Measurements from ENCODE around the gene C17orf67.

Gene C17orf67

GRCh38 chr17:56824503-56824902, 9.2 kb downstream of the C17orf67 start:
- H3K36me3 ChIP-seq (ENCODE audit: control insufficient read depth, insufficient read depth, low read length) = no peaks in the 10 kb centered on the region
- H3K4ac ChIP-seq (ENCODE audit: low read depth, low read length) = no peak overlapping the region
- no peak overlapping the region for H3K18ac ChIP-seq (ENCODE audit: low read length)
- no peaks in the 10 kb centered on the region for H3K27me3 ChIP-seq (ENCODE audit: insufficient read depth, low read length, poor library complexity)
- no peak overlapping the region for H3K4me2 ChIP-seq (ENCODE audit: low read length)
- H2BK15ac ChIP-seq (replicated peaks; ENCODE audit: low read depth) = no peak overlapping the region
- H3K9ac ChIP-seq (ENCODE audit: low read length) = no peak overlapping the region
- no peak overlapping the region for H3K56ac ChIP-seq (ENCODE audit: low read length)
- H2BK120ac ChIP-seq (ENCODE audit: low read depth, low read length) = no peak overlapping the region
- no peak overlapping the region for H3K4me3 ChIP-seq (ENCODE audit: low read length)
- H4K5ac ChIP-seq (ENCODE audit: low read length) = no peak overlapping the region
- no peak overlapping the region for H4K8ac ChIP-seq (ENCODE audit: low read depth, low read length)
- no peak overlapping the region for H3K27ac ChIP-seq (ENCODE audit: low read depth, low read length)
- no peak overlapping the region for H3K23ac ChIP-seq (ENCODE audit: low read length)
- H2BK5ac ChIP-seq (ENCODE audit: low read length) = no peak overlapping the region
- WGBS (ENCODE audit: extremely low coverage, insufficient coverage, low lambda C conversion rate) = no CpG with 5 or more reads among the region's 1 CpG
- no peak for DNase-seq
- no peaks in the 10 kb centered on the region for H3K4me1 ChIP-seq (ENCODE audit: control insufficient read depth, low read depth, low read length)
- H3K79me2 ChIP-seq (ENCODE audit: control insufficient read depth, insufficient read depth, low read length) = no peaks in the 10 kb centered on the region
- no peak overlapping the region for H2AK5ac ChIP-seq (ENCODE audit: low read length)
- H3K79me1 ChIP-seq (ENCODE audit: low read length) = no peaks in the 10 kb centered on the region

DNA sequence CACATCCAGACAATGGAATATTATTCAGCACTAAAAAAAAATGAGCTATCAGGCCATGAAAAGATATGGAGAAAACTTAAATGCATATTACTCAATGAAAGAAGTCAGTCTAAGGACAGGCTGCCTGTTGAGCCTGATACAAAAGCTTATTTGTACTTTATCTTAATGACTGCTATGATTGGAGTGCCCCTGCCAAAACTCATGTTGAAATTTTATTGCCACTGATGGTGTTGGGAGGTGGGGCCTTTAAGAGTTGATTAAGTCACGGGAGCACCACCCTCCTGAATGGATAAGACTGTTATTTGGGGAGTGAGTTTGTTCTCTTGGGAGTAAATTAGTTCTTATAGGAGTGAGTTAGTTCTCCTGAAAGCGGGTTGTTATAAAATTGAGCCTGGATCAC, 9.9 kb downstream of the C17orf67 start:
- H3K79me1 ChIP-seq (ENCODE audit: low read length) = no peaks in the 10 kb centered on the region
- no peak for DNase-seq
- H3K79me2 ChIP-seq (ENCODE audit: control insufficient read depth, insufficient read depth, low read length) = no peaks in the 10 kb centered on the region
- no peak overlapping the region for H3K9ac ChIP-seq (ENCODE audit: low read length)
- H2BK5ac ChIP-seq (ENCODE audit: low read length) = no peak overlapping the region
- H3K4me2 ChIP-seq (ENCODE audit: low read length) = no peak overlapping the region
- no peaks in the 10 kb centered on the region for H3K4me1 ChIP-seq (ENCODE audit: control insufficient read depth, low read depth, low read length)
- H3K4me3 ChIP-seq (ENCODE audit: low read length) = no peak overlapping the region
- H2BK120ac ChIP-seq (ENCODE audit: low read depth, low read length) = no peak overlapping the region
- H3K18ac ChIP-seq (ENCODE audit: low read length) = no peak overlapping the region
- no peak overlapping the region for H4K8ac ChIP-seq (ENCODE audit: low read depth, low read length)
- no peak overlapping the region for H3K56ac ChIP-seq (ENCODE audit: low read length)
- no peak overlapping the region for H3K27ac ChIP-seq (ENCODE audit: low read depth, low read length)
- H4K5ac ChIP-seq (ENCODE audit: low read length) = no peak overlapping the region
- H3K36me3 ChIP-seq (ENCODE audit: control insufficient read depth, insufficient read depth, low read length) = no peaks in the 10 kb centered on the region
- no peak overlapping the region for H3K4ac ChIP-seq (ENCODE audit: low read depth, low read length)
- WGBS (ENCODE audit: extremely low coverage, insufficient coverage, low lambda C conversion rate) = no CpG with 5 or more reads among the region's 2 CpGs
- no peak overlapping the region for H3K23ac ChIP-seq (ENCODE audit: low read length)
- no peak overlapping the region for H2AK5ac ChIP-seq (ENCODE audit: low read length)
- no peak overlapping the region for H2BK15ac ChIP-seq (replicated peaks; ENCODE audit: low read depth)
- no peaks in the 10 kb centered on the region for H3K27me3 ChIP-seq (ENCODE audit: insufficient read depth, low read length, poor library complexity)

DNA sequence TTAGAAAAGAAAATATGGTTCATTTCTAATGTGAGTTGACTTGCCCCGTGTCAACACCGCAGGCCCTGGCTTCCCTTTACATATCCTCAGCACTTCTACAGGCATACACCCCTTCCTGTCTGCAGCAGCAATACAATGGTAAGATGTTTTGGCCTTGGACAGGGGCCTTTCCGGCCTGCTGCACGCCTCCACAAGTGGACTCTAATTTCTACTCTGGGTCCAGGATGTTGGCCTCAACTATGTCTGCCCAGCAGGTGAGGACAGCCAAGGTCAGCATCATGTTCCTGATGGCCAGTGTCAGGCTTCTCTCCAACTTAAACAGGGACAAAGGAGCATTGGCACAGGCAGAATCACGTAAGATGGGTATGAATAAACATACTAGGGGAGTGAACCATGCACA, 11.0 kb downstream of the C17orf67 start:
- WGBS (ENCODE audit: extremely low coverage, insufficient coverage, low lambda C conversion rate) = no CpG with 5 or more reads among the region's 5 CpGs
- no peak overlapping the region for H3K18ac ChIP-seq (ENCODE audit: low read length)

DNA sequence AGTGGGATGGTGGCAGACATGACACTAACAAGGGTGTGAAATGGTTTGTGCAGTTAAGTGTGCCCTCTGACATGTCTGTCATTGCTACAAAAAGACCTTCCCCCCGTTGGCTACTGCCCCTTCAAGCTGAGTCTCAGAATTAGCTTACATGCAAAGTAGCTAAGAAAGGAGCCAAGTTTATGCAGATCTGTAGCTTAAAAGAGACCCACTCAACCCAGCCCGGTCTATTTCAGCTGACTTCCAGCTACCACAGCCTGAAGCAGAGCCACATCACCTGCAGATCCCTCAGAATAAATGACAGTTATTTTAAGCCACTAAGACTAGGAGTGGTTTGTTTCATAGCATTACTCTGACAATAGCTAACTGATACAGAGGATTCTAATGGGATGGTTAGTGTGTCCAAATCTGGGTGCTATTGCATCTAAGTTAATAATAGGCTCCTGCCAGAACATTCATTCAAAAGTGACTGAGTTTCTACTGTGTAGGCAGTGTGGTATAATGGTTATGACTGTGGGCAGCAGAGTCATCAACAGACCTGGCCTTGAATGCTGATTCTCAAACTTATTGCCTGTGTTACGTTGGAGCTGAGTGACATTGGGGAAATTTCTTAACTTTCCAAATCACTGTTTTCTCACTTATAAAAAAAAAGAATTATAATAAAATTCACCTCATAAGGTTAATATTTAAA, 11.7 kb downstream of the C17orf67 start:
- Histone ChIP-seq H3K4me3 (ENCODE audit: low read length) (no peak overlapping the region), H3K56ac (ENCODE audit: low read length) (no peak overlapping the region), H3K9ac (ENCODE audit: low read length) (no peak overlapping the region), H2BK5ac (ENCODE audit: low read length) (no peak overlapping the region), H3K4ac (ENCODE audit: low read depth, low read length) (no peak overlapping the region), H2BK15ac (replicated peaks; ENCODE audit: low read depth) (no peak overlapping the region), H4K5ac (ENCODE audit: low read length) (no peak overlapping the region), H2BK120ac (ENCODE audit: low read depth, low read length) (no peak overlapping the region), H3K36me3 (ENCODE audit: control insufficient read depth, insufficient read depth, low read length) (no peaks in the 10 kb centered on the region), H3K23ac (ENCODE audit: low read length) (no peak overlapping the region), H3K18ac (ENCODE audit: low read length) (no peak overlapping the region), H2AK5ac (ENCODE audit: low read length) (no peak overlapping the region), H3K79me1 (ENCODE audit: low read length) (no peaks in the 10 kb centered on the region), H3K27ac (ENCODE audit: low read depth, low read length) (no peak overlapping the region), H3K4me1 (ENCODE audit: control insufficient read depth, low read depth, low read length) (no peaks in the 10 kb centered on the region), H4K8ac (ENCODE audit: low read depth, low read length) (no peak overlapping the region), H3K4me2 (ENCODE audit: low read length) (no peak overlapping the region), H3K27me3 (ENCODE audit: insufficient read depth, low read length, poor library complexity) (no peaks in the 10 kb centered on the region), H3K79me2 (ENCODE audit: control insufficient read depth, insufficient read depth, low read length) (no peaks in the 10 kb centered on the region)
- no CpG with 5 or more reads among the region's 3 CpGs for WGBS (ENCODE audit: extremely low coverage, insufficient coverage, low lambda C conversion rate)
- DNase-seq = no peak

More for the DNA sequence above, 11.0 kb downstream of the C17orf67 start:
- DNase-seq = no peak
- no peak overlapping the region for H2AK5ac ChIP-seq (ENCODE audit: low read length)
- H3K4ac ChIP-seq (ENCODE audit: low read depth, low read length) = no peak overlapping the region
- no peak overlapping the region for H4K8ac ChIP-seq (ENCODE audit: low read depth, low read length)
- H3K27me3 ChIP-seq (ENCODE audit: insufficient read depth, low read length, poor library complexity) = no peaks in the 10 kb centered on the region
- H3K9ac ChIP-seq (ENCODE audit: low read length) = no peak overlapping the region
- no peak overlapping the region for H3K4me3 ChIP-seq (ENCODE audit: low read length)
- no peaks in the 10 kb centered on the region for H3K79me2 ChIP-seq (ENCODE audit: control insufficient read depth, insufficient read depth, low read length)
- no peak overlapping the region for H2BK15ac ChIP-seq (replicated peaks; ENCODE audit: low read depth)
- H3K4me1 ChIP-seq (ENCODE audit: control insufficient read depth, low read depth, low read length) = no peaks in the 10 kb centered on the region
- no peak overlapping the region for H3K27ac ChIP-seq (ENCODE audit: low read depth, low read length)
- no peaks in the 10 kb centered on the region for H3K36me3 ChIP-seq (ENCODE audit: control insufficient read depth, insufficient read depth, low read length)
- H3K23ac ChIP-seq (ENCODE audit: low read length) = no peak overlapping the region
- no peak overlapping the region for H3K4me2 ChIP-seq (ENCODE audit: low read length)
- no peak overlapping the region for H3K56ac ChIP-seq (ENCODE audit: low read length)
- H3K79me1 ChIP-seq (ENCODE audit: low read length) = no peaks in the 10 kb centered on the region
- no peak overlapping the region for H2BK120ac ChIP-seq (ENCODE audit: low read depth, low read length)
- no peak overlapping the region for H2BK5ac ChIP-seq (ENCODE audit: low read length)
- no peak overlapping the region for H4K5ac ChIP-seq (ENCODE audit: low read length)

- no peaks in the 10 kb centered on the region for H3K36me3 ChIP-seq (ENCODE audit: control insufficient read depth, insufficient read depth, low read length)
- no peak overlapping the region for H4K5ac ChIP-seq (ENCODE audit: low read length)
- no peak overlapping the region for H3K4me3 ChIP-seq (ENCODE audit: low read length)
- H3K23ac ChIP-seq (ENCODE audit: low read length) = no peak overlapping the region
- no peak overlapping the region for H2BK5ac ChIP-seq (ENCODE audit: low read length)
- H4K8ac ChIP-seq (ENCODE audit: low read depth, low read length) = no peak overlapping the region
- no peak overlapping the region for H3K56ac ChIP-seq (ENCODE audit: low read length)
- H3K79me1 ChIP-seq (ENCODE audit: low read length) = no peaks in the 10 kb centered on the region
- H3K4ac ChIP-seq (ENCODE audit: low read depth, low read length) = no peak overlapping the region
- H3K27me3 ChIP-seq (ENCODE audit: insufficient read depth, low read length, poor library complexity) = no peaks in the 10 kb centered on the region
- no peak overlapping the region for H3K18ac ChIP-seq (ENCODE audit: low read length)
- no peak overlapping the region for H2AK5ac ChIP-seq (ENCODE audit: low read length)
- no peak for DNase-seq
- no CpG with 5 or more reads among the region's 10 CpGs for WGBS (ENCODE audit: extremely low coverage, insufficient coverage, low lambda C conversion rate)
- H2BK120ac ChIP-seq (ENCODE audit: low read depth, low read length) = no peak overlapping the region
- no peak overlapping the region for H3K4me2 ChIP-seq (ENCODE audit: low read length)
- no peak overlapping the region for H3K9ac ChIP-seq (ENCODE audit: low read length)
- no peaks in the 10 kb centered on the region for H3K79me2 ChIP-seq (ENCODE audit: control insufficient read depth, insufficient read depth, low read length)
- H3K4me1 ChIP-seq (ENCODE audit: control insufficient read depth, low read depth, low read length) = no peaks in the 10 kb centered on the region
- H2BK15ac ChIP-seq (replicated peaks; ENCODE audit: low read depth) = no peak overlapping the region
- H3K27ac ChIP-seq (ENCODE audit: low read depth, low read length) = no peak overlapping the region
Measured at GRCh38 chr17:56820207-56820606, 13.5 kb downstream of the C17orf67 start.

Data from mesendoderm (in vitro differentiated cells).